ENCODE measurements around the gene DTD1.

The DTD1 gene

DNA sequence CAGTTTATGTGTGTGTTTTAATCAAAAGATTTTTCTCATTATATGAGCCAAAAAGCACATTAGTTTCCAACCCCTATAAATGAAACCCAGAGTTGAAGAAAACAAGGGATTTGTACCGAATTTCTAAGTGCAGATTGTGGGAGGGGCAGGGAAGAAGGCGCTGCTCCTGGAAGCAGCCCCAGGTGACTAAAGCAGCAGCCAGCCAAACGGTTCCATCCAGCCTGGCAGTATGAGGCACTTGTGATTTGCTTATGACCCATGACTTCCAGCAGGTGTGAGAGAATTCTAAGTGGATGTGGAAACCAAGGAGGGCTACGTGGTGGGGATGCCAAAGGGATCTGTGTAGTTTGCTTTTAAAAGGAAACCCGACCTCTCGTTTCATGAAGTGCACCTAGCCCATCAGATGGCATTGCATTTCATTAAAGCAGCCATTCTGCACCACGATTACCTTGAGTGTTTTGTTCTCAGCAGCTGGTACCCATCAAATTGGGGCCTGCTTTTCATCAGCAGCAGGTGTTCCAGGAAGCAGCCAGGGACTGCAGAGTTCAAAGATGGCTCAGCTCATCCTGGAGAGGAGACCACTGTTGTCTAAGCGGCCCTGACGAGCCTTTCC is 79.1 kb downstream of the DTD1 start:
- no peak for DNase-seq

DNA sequence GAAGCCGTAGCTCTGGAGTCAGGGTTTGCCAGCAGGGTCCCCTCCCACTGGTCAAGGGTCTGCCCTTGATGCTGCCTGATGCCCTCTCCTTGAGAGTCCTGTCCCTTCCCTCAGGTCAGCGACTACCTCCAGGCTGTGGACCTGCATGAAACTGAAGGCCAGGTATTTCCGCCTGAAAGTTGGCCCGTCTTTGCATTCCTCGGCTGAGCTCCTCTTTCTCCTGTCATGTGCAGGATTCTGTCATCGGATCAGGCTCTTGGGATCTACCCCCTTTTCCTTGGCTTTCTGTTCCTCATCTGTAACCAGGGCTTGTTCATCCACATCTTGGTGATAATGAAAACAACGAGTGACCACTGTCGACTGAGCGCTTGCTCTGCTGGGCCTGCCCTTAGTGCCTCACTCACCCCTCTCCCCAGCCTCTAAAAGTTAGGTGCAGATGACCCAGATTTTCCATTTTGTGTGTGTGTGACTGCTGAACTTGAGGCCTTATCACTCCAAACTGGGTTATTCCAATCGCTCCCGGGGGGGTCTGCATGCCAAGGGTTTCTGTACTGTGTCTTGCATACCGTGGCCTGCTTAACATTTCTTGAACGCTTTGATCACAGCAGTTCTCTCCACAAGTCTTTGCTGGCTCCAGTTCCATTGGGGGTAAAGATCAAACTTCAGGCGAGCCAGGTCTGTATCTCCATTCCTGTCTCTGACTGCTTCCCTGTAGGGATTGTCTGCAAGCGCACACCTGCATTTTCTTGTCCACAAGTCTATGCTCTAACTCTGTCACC is 81.6 kb downstream of the DTD1 start:
- DNase-seq, result no peak

DNA sequence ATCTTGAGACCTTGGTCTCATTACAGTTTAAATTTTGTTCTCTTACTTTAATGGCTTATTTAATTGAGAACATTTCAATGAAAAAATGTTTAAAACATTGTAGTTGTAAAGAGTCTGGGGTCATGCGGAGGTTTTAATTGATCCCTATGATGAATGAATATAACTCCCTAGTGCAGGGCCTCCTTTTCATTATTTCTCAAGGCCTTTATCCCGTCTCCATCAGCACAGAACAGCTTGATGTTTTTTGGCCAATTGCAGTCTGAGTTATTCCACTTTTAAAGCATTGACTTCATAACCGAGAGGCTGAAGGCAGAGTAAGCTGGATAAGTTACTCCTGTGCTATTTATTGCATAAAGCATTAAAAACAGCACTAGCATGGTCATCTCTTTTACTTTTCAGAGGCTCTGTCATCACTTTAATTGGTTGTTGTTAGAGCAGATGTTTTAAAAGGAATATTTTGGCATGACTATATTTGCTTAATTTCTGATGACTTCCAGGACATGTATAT is 83.4 kb downstream of the DTD1 start:
- no peak for DNase-seq

DNA sequence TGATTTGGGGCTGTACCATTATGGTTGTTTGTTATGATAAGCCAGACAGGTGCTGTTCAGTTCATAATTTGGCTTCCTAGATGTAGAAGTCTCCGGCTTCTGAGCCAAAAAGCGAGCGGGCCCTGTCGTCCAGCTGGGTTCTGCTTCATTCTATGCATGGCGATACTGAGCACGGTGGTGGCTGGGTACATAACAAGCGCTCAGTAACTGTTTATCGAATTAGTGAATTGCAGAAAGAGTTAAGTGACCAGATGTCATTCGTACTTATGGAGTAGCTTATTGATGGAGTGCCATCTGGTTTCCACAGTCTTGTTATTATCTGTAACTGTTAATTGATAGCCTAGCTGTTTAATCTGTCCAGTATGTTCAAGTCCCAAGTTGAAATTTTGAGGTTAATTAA is 85.0 kb downstream of the DTD1 start:
- DNase-seq, result no peak

DNA sequence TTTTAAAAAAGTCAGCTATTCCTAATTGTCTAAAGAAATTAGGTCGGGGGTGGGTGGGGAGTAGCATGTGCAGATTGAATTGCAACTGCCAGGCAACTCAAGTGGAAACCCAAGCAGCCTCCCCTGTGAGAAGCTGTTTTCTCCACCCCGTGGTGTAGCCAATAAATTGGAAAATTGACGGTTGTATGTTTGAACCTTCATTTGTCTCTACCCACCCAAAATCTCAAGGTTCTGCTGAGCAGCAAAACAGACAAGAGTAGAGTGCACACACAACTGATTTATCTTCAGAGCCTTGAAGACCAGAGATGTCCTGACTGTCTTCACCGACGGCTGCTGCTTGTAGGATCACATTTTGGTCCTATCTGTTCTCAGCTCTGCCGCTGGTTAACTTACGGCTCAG is 88.5 kb downstream of the DTD1 start:
- DNase-seq, result no peak

DNA sequence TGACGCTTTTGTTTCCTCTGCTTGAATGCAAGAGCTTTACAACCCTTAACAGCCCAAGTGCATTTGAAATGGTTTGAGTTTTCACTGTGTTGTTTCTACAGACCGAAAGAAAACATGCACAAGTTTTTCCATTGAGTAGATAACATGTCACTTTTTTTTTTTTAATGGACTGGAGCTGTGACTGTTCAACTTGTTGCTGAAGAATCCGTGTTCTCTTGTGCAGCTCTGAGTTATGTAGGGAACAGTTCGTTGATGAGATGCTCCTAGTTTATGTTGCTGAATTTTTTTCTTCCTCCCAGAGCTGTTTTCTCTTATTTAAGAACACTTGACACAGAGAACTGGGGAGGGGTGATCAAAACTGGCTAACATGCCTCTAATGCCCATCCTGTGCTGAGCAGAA is 89.3 kb downstream of the DTD1 start:
- no peak for DNase-seq

DNA sequence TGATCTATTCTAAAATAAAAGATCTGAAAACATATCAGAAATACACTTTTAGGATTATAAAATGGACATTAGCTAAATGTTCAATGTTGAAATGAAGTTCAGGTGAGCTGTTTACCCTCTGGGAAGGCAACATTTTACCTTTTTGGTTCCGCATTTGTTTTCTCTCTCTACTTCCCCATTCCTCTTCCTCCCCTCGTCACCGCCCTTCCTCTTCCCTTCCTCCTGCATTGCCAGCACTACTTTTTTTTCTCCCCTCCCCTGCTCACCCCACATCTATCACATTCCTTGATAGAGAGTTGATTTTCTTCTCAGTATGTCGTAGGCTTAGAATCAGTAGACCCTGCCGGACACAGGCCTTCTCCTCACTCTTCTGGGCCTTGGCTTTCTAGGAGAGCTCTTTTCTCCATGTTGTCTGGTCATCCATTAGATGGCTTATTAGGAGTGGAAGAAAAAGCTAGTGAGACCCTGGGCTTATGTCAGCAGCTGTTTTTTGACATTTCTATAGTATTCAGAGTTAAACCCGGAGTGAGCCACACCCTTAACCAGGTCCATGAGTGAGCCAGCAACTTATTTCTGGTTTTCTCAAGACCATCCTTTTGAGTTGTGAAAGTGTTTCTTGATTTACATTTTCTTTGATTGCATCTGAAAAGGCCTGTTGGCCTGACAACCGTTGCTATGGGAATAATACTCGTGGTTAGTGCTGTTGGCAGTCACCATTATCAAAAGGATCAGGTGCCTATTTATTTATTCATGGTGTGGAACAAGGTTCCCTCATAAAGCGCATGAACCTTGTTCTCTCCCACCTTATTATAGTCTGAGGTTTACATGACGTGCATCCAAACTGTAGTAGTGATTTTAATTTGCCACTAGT is 90.9 kb downstream of the DTD1 start:
- DNase-seq, result no peak

DNA sequence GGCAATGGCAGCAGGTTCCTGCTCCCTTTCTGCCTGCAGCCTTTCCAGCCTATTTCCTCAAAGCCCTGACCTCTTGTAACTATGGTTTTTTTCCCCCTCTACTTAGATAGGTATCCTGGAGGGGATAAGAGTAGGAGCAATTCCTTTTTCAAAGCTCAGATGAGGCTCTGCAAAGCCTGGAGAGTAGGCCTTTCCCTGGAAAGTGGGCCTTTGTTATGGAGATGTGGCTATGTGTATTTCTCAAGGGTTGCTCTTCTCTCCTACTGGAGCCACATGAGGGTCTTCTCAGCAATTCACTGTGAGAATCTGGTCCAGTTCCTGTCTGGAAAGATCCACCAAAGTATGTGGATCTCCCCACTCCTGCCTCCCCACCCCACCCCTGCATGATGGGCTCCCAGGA is 96.0 kb downstream of the DTD1 start:
- no peak for DNase-seq

DNA sequence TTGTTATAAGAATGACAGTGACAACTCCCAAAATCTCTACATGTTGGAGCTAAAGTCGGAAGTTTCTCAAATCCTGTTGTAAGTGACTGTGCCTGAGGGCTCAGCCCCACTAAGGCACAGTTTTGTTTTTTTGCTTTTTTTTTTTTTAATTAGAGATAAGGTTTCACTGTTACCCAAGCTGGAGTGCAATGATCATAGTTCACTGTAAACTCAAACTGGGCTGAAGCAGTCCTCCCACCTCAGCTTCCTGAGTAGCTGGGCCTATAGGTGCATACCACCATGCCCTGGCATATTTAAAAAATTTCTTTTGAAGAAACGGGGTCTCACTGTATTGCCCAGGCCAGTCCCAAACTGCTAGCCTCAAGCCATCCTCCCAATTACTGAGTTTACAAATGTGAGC is 96.9 kb downstream of the DTD1 start:
- DNase-seq, result no peak

DNA sequence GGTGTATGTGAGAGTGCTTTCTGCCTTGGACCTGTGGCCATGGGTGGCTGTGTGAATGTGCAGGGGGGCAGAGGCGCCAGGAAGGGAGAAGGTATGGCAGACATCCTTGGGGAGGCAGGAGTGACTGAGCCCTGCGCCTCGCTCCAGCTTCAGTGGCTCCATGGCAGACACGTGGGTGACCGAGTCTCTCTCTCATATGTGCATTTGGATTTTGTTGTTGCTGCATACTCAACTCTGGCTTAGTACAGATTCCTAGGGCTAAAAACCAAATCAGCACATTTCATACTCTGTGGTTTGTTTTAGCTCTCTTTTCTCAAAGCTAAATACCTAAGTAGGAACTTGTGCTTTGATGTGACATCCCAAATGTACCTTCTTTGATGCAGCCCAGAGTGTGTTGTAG is 97.6 kb downstream of the DTD1 start:
- no peak for DNase-seq

DNA sequence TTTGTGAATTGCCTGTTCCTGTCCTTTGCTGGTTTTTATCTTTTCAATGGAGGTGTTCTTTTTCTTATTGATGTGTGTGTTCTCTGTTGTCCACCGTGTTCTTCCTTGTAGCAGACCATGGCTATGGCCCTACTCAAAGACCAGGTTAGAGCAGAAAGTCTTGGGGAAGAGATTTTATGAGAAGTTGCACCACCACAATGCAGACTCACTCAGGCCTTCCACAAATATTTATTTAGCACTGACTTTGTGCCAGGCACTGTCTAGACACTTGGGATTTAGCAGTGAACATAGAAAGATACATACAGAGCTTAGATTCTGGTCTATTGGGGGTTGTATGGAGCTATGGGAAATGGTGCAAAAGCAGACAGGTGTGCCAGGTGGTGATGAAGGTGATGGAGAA is 98.8 kb downstream of the DTD1 start:
- DNase-seq, result no peak

DNA sequence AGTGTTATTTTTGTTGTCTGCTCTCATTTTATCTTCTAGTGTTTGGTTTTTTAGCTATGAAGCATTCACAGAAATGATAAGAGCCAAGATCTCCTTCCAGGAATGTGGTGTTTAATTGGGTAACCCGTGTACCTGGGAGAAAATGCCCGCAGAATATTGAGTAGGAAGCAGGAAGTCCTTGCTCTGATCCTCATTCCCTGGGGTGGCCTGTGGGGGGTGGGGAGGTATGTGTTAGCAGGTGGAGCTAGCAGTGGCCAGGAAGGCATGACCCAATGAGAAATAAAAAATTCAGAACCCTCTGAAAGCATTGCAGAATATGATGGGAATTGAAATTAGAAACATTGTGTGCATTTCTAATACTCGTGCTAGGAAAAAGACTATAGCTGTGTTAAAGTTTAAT is 100.8 kb downstream of the DTD1 start:
- no peak for DNase-seq

DNA sequence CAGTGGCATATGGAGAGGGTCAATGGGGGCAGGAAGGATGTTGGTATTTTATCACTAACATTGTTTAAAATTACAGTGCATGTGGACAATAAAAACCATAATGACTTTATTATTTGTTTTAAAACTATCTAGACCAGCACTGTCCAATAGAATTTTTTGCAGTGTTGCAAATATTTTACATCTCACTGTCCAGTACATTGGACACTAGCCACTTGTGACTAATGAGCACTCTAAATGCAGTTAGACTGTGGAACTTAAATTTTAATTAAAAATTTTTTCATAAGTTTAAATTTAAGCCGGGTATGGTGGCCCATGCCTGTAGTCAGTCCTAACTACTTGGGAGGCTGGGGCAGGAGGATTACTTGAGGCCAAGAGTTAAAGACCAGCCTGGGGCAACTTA is 101.7 kb downstream of the DTD1 start:
- no peak for DNase-seq

DNA sequence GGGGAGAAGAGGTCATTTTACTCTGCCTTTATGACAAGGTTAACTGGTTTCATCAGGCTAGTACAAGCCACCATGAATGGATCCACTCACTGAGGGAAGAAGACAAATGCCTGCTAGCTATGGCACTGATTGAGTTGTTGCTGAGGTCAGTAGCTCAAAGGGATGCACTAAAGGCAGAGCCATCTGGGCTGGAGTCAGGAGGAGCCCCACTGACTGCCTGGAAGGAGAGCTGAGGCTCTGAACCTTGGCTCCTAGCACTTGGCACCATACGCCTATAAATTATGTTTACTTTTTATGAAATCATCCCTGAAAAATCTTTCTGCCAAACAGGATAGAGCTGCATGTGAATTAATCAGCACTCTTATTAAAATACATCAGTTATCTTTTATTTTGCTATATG is 104.6 kb downstream of the DTD1 start:
- DNase-seq, result no peak

DNA sequence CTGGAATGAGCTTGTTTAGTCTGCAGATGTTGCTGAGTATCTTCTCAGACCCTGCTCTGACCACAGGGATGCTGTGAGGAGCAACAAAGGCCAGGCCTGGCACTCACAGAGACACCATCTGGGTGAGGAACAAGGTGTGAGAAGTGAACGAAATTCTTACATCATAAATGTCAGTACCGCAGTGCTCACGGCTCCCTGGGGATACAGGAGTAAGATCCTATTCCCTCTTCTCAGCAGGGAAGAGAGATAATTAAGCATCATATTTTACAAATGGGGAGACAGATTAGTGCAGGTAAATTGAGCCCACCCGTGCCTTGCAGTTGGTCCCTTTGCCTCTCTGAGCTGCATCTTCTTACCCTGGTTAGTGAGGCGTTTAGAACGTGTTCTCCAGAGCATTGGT is 106.2 kb downstream of the DTD1 start:
- DNase-seq, result no peak

DNA sequence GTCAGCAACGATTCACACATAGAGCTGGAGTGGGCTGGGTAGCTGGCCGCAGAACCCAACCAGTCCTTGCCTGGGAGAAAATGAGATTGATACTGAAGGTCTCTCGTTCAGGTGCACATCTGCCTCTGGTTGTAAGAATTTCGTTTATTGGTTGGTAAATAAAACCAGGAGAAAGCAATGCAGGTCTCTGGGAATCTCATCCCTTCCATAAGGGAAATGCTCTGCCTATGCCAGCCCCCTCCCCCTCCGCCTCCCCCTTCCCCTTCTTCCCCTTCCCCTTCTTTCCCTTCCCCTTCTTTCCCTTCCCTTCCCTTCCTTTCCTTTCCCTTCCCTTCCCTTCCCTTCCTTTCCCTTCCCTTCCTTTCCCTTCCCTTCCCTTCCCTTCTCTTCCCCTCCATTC is 107.3 kb downstream of the DTD1 start:
- no peak for DNase-seq

DNA sequence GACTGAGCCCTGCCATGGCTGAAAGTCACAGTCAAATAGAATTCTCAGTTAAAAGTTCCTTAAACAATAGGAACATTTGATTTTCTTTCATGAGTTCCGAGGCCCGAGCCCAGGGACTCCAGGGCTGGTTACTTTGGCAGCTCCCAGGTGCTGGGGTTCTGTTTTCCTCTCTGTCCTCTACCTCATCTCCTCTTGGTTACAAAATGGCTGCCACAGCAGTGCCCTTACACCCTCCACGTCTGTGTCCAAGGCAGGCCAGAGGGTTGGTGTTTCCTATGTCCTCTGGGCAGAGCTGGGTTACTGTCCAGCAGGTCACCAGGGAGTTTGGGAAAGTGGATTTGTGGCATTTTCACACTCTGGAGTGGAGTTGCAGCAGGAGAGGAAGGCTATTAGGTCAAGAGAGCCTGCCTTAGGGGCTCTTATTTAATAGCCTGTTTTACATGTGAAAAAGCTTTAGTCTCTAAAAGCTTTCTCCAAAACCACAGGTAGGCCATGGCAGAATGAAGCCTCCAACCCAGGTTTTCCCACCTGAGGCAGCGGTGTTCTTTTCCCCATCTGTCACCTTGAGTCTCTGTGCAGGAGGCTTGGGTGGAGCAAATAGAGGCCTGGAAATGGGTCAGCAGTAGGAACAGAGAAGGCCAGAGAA is 111.0 kb downstream of the DTD1 start:
- no peak for DNase-seq

DNA sequence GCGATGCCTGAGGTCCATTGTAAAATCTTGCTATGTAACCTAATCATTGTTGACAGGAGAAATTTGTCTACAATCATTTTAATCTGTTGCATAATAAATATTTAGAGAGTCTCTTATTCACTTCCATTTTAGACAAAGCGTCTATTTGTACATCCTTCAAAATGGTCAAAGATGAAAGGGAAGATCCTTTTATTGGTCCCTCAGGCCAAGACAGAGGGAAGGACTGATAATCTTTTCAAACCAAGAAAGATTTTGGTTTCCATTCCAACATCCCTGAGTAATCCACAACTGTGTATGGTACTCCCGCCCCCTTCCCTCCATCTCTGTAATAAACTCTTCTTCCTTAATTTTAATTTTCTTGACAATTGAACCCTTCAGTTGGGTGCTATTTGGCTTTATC is 114.1 kb downstream of the DTD1 start:
- DNase-seq, result no peak

DNA sequence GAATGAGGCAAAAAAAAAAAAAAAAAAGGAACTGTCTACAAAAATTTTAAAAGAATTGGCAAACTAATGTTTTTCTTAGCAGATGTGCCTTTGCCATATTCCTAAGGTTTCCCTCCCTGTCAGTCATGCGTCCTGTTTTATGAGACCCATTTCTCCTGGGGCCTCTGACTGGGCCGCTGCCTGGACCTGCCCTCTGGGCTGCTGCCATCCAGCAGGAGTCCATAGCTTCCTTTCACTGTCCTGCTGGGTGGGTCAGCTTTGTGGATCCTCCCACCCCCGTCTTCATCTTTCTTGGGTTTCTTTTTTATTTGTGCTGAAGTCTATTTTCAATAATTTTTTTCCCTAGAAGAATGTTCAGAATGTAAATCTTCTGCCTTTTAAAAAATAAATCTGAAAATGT is 114.9 kb downstream of the DTD1 start:
- no peak for DNase-seq

DNA sequence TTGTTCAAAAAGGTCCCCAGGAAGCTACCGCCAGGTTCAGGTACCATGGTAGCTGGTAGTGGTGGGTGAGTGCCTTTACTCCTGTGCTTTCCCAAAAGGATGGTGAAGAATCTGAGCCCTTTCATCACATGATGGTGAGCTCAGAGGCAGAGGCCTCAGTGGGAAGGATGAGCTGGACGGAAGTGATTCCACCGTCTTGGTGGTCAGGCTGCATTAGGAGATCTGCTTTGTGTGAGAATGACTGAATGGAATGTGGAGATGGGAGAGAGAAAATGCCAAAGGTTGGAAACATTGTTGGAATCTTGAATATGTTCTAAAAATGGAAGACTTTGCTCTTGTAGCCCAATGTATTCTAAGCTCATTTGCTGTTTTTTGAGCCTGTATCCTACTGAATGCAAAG is 117.6 kb downstream of the DTD1 start:
- no peak for DNase-seq

DNA sequence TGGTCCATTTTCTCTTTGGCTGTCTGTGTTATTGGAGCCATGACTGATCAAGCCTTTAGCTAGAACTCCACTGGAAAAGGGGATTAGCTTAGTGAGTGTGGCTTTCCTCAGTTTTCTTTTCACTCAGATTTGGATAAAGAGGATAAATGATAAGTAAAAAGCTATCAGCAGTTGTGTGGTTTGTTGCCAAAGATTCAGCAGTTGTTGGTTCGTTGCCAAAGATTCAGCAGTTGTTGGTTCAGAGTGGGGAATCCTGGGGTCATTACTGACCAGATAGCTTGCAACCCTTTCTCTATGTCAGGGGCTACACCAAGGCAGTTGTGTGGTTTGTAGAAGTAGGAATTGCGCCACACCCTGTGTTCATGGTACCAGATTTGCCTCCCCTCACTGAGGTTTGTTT is 118.1 kb downstream of the DTD1 start:
- no peak for DNase-seq

DNA sequence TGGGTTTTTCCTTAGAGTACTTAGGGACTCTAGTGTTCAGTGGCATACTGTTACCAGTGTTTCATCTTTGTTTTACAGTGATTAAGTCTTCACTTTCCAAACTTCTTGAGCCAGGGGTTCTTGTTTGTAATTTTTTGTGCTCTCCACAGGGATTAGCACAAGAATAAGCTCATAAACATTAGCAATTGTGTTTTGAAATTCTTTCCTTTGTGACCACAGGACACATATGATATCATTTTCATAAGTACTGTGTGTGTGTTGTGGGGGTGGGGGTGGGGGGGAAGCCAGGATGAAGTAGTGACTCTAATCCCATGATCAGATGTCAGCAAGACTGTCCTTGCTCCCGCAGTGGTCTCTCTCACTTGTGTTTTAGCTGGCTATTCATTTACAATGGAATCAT is 124.3 kb downstream of the DTD1 start:
- DNase-seq, result no peak

DNA sequence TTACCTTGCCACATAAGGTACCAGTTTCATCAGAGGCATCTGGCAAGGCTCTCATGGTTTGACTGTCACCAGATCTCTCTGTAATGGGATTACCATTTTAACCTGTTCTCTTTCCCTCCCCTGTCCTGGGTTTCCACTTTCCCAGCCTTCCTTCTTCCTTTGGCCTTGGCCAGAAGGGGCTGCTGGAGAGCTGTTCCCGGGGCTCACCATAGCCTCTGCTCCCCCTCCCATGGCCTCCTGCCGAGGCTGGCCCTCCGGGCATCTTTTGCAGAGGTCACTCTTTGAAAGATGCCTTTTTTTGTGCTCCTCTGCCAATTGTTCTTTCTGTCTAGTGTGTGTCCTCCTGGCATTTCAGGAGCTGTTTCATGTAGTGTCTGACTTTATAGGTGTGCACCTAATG is 125.0 kb downstream of the DTD1 start:
- DNase-seq, result no peak

Measured in GF-D8 (cell line).